Kidney (tissue), 14 donors: ENCODE data around the gene MT3. TPM values are rescaled to one million over a fixed set of nuclear protein-coding genes. Genes with fewer than 3 reads are reported as not detected.
"Not testable (repeated sequence)": the region's sequence is repeated elsewhere in the genome, so short reads cannot be mapped to it uniquely, and the experiment has no call there.

Source experiments
- DNase-seq, 5 donors: peaks; one replicate each; pipeline ENCODE4 v3.0.0-alpha.2; 2013 to 2020
- FAIRE-seq: peaks from 2 replicates; lab custom pipeline; 2012; peaks lifted over from hg19 to GRCh38; lab: Jason Lieb, UNC
- H3K27ac ChIP-seq, 2 donors: one replicate each; pipeline ENCODE4 v1.7.0; 2013; ENCODE audit warnings: low read depth in 2 of 2, low read length in 2 of 2, inconsistent platforms in 1 of 2
- H3K27me3 ChIP-seq: one replicate; pipeline ENCODE4 v1.7.1; 2013; ENCODE audit warnings: low read length, inconsistent platforms; ENCODE audit not compliant: control insufficient read depth, insufficient read depth
- H3K36me3 ChIP-seq, 3 donors: one replicate each; pipeline versions ENCODE4 v1.7.0 to v1.7.1; 2013; ENCODE audit warnings: low read length in 3 of 3, control low read depth in 1 of 3, inconsistent platforms in 1 of 3; ENCODE audit not compliant: insufficient read depth in 3 of 3, control insufficient read depth in 2 of 3
- H3K4me1 ChIP-seq, 3 donors: one replicate each; pipeline versions ENCODE4 v1.7.0 to v1.7.1; 2013; ENCODE audit warnings: low read length in 3 of 3, inconsistent platforms in 1 of 3, low read depth in 1 of 3; ENCODE audit not compliant: control insufficient read depth in 2 of 3, insufficient read depth in 2 of 3
- H3K4me3 ChIP-seq, 3 donors: one replicate each; pipeline versions ENCODE4 v1.7.0 to v1.8.1; 2013; ENCODE audit warnings: low read length in 3 of 3, control low read depth in 1 of 3, inconsistent platforms in 1 of 3
- H3K9ac ChIP-seq, 3 donors: one replicate each; pipeline versions ENCODE4 v1.7.0 to v1.7.1; 2013; ENCODE audit warnings: low read length in 3 of 3, control low read depth in 1 of 3, inconsistent platforms in 1 of 3
- H3K9me3 ChIP-seq, 3 donors: one replicate each; pipeline versions ENCODE4 v1.7.0 to v1.7.1; 2013; ENCODE audit warnings: low read length in 3 of 3, control low read depth in 1 of 3, inconsistent platforms in 1 of 3; ENCODE audit not compliant: control insufficient read depth in 2 of 3, insufficient read depth in 1 of 3
- intact Hi-C: fragments of 100-400 bp; cut with DNase I; formaldehyde crosslinking; loops from one replicate; pipeline ENCODE4 v1.11.1; 2022
- polyA plus RNA-seq: library from polyadenylated mRNA; stranded (reverse); fragments of 350-450 nt; fragmentation: Illumina TruSeq; extraction: RNeasy Lipid Tissue Mini Kit (QIAGEN cat#74804); gene quantifications from one replicate; pipeline ENCODE4 v1.2.3, GENCODE V29; 2014; ENCODE audit warnings: low read depth, low replicate concordance; ENCODE audit not compliant: insufficient read depth
- total RNA-seq: library from RNA; stranded (reverse); fragmentation: NEBNext Ultra II Directional; extraction: Animal tissue kit (Norgen Biotek cat#: 25700); gene quantifications from one replicate; pipeline ENCODE4 v1.2.1, GENCODE V29; 2021
- TF ChIP-seq, protein P1 (sequence below): IDR thresholded peaks from 3 replicates; pipeline ENCODE4 v1.5.1; 2012; ENCODE audit warnings: mild to moderate bottlenecking, moderate library complexity, borderline replicate concordance; ENCODE audit not compliant: insufficient read depth; ENCODE audit errors: extremely low read depth
- donor health status: control.
- donor health status: control.
- donor health status: control.
- donor health status: control.
- donor health status: control.
- donor health status: DM: yes; HTN: yes; CAD: no.
- donor health status: Normal renal cell carcinoma (clear cell type).

MT3 gene
- total and polyA plus RNA-seq, 2 donors from 2014 or later: 25.5 TPM; not detected in 1

DNA sequence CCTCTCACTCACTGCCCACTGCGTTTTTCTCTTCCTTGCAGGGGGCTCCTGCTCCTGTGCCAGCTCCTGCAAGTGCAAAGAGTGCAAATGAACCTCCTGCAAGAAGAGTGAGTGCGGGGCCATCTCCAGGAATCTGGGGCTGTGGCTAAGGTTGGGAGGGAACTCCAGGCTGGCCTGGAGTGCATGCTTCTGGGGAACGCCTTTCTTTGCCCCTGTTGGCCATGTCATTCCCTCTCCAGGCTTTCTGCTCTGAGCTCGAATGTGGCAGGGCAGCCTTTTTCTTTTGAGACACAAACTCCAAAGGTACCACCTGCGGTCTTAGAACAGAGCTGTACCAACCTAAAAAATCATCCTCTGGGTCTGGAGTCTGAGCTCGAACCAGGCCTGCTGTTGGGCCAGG, 28.8 kb downstream of the MT3 start:
- no peak overlapping the region for H3K27ac ChIP-seq

GRCh38 chr16:56620339-56620897, 31.1 kb downstream of the MT3 start:
- TF ChIP-seq, protein P1, sequence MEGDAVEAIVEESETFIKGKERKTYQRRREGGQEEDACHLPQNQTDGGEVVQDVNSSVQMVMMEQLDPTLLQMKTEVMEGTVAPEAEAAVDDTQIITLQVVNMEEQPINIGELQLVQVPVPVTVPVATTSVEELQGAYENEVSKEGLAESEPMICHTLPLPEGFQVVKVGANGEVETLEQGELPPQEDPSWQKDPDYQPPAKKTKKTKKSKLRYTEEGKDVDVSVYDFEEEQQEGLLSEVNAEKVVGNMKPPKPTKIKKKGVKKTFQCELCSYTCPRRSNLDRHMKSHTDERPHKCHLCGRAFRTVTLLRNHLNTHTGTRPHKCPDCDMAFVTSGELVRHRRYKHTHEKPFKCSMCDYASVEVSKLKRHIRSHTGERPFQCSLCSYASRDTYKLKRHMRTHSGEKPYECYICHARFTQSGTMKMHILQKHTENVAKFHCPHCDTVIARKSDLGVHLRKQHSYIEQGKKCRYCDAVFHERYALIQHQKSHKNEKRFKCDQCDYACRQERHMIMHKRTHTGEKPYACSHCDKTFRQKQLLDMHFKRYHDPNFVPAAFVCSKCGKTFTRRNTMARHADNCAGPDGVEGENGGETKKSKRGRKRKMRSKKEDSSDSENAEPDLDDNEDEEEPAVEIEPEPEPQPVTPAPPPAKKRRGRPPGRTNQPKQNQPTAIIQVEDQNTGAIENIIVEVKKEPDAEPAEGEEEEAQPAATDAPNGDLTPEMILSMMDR: no peak
- Histone ChIP-seq H3K4me1 (peaks cover 0 to 13% (median 0%) of the 10 kb centered on the region in 3 donors), H3K9me3 (no peaks in the 10 kb centered on the region), H3K4me3 (no peak overlapping the region), H3K27me3 (peaks cover 9% of the 10 kb centered on the region), H3K9ac (no peak overlapping the region), H3K36me3 (no peaks in the 10 kb centered on the region), H3K27ac (no peak overlapping the region)
- FAIRE-seq (no peak), DNase-seq (no peak)
- intact Hi-C loops: no loop called here

More for the DNA sequence above, 28.8 kb downstream of the MT3 start:
- FAIRE-seq (no peak), DNase-seq (peak in 1 of 5 donors; percentile 32)
- intact Hi-C loops: no loop called here
- peaks cover 0 to 13% (median 0%) of the 10 kb centered on the region in 3 donors for H3K4me1 ChIP-seq
- H3K9ac ChIP-seq: no peak overlapping the region
- H3K27me3 ChIP-seq: peaks cover 9% of the 10 kb centered on the region
- H3K9me3 ChIP-seq: no peaks in the 10 kb centered on the region
- TF ChIP-seq, protein P1: no peak
- H3K36me3 ChIP-seq: no peaks in the 10 kb centered on the region
- H3K4me3 ChIP-seq: peak overlapping the region in 1 of 3 donors; percentile 61

DNA sequence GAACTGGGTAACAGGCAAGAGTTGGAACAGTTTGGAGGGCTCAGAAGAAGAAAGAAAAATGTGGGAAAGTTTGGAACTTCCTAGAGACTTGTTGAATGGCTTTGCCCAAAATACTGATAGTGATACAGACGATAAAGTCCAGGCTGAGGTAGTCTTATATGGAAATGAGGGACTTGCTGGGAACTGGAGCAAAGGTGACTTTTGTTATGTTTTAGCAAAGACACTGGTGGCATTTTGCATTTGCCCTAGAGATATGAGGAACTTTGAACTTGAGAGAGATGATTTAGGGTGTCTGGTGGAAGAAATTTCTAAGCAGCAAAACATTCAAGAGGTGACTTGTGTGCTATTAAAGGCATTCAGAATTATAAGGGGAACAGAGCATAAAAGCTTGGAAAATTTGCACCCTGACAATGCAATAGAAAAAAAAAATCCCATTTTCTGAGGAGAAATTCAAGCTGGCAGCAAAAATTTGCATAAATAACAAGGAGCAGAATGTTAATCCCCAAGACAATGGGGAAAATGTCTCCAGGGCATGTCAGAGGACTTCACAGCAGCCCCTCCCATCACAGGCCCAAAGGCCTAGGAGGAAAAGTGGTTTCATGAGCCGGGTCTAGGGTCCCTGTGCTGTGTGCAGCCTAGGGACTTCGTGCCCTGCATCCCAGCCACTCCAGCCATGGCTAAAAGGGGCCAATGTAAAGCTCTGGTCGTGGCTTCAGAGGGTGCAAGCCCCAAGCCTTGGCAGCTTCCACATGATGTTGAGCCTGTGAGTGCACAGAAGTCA, 32.5 kb downstream of the MT3 start:
- FAIRE-seq, DNase-seq, intact Hi-C loops, H3K27me3 ChIP-seq, H3K9me3 ChIP-seq, H3K9ac ChIP-seq, H3K27ac ChIP-seq, H3K36me3 ChIP-seq, H3K4me3 ChIP-seq: not testable (repeated sequence)
- peaks cover 0 to 14% (median 0%) of the 10 kb centered on the region in 3 donors for H3K4me1 ChIP-seq

- H3K27me3 ChIP-seq, H3K9me3 ChIP-seq, H3K4me1 ChIP-seq, H3K9ac ChIP-seq, DNase-seq, H3K4me3 ChIP-seq, H3K36me3 ChIP-seq, intact Hi-C loops, FAIRE-seq, H3K27ac ChIP-seq: not testable (repeated sequence)
Observed at GRCh38 chr16:56623184-56623583, 33.9 kb downstream of the MT3 start.
